Measurements from ENCODE around the gene USP2.
A peak's percentile ranks its signal among the peaks of the same experiment; 100 is the strongest.

USP2 gene

DNA sequence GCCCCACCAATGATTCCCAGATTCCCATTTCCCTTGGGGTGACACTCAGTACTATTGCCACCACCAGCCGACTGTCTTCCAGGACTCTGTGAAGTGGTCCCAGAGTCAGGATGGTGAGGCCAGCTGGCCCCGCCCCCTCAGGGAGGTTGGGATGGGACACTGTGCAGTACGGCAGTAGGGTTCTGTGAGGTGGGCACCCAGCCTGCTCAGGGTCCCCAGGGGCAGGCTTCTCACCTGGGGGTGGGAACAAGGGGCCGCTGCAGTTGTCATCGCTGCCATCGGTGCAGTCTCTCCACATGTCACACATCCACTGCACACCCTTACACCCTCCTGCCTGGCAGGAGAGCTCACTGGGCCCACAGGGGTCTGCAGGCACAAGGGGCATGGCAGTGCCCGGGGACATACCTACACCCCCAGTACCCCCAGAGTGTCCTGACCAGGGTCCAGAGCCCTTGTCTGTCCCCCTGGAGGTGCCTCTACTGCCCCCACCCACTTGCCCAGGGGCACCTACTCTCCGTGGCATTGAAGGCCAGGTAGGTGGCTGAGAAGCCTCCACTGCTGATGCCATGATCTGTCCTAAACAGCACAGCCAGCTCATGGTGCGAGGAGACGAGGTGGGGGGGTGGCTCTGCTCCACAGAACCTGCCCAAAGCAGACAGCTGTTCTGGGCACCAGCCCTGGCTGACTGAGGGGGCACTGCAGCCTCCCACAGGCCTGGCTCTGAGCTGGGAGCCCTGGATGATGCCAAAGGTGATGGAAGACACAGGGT, 38.9 kb downstream of the USP2 start:
- DNase-seq (ENCODE audit: low read depth) = no peak

DNA sequence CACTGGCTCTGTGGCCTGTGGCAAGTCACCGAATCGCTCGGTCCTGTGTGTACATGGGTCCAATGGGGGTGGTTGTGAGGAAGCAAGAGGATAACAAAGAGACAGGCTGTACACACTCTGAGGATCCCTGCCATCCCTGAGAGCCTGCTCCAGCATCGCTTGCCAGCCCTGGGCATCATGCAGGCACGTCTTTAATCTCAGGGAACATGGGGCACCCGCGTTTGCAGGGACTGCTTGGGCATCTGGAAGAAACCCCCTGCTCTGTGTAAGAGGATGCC, 39.5 kb downstream of the USP2 start:
- DNase-seq (ENCODE audit: low read depth) = no peak

DNA sequence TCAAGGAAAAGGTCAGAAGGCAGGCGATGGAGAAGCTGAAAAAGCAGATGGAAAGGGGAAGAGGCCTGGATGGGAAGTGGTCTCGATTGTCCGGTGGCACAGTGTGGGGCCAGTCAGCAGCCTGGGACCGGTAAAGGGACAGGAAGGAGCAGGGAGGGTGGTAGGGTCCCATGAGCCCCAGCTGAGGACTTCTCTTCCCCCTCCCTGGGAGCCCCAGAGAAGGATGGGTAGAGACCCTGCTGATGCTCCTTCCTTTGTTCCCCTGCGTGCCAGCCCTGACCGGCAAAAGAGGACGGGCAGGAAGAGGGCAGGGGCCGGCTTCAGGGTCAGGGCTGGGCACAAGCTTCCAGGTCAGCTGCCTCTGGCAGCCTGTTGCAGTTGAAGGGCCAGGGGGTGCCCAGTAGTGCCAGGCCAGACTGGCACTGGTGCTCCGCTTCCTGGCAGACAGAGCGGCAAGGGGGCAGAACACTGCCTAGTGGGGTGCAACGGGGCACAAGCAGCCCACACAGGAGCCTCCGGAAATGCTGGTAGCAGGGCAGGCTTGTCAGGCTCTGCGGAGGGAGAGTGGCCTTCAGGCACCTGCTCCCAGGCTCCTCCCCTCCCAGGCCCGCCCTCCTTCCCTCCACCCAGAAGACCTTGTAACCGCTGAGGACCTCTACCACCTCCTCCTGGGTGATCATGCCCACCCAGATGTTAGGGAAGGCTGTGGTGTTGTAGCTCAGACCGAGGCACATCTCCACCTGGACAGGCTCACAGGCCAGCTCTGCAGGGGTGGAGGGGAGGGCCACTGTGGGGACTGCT, 40.1 kb downstream of the USP2 start:
- DNase-seq (ENCODE audit: low read depth) = no peak

DNA sequence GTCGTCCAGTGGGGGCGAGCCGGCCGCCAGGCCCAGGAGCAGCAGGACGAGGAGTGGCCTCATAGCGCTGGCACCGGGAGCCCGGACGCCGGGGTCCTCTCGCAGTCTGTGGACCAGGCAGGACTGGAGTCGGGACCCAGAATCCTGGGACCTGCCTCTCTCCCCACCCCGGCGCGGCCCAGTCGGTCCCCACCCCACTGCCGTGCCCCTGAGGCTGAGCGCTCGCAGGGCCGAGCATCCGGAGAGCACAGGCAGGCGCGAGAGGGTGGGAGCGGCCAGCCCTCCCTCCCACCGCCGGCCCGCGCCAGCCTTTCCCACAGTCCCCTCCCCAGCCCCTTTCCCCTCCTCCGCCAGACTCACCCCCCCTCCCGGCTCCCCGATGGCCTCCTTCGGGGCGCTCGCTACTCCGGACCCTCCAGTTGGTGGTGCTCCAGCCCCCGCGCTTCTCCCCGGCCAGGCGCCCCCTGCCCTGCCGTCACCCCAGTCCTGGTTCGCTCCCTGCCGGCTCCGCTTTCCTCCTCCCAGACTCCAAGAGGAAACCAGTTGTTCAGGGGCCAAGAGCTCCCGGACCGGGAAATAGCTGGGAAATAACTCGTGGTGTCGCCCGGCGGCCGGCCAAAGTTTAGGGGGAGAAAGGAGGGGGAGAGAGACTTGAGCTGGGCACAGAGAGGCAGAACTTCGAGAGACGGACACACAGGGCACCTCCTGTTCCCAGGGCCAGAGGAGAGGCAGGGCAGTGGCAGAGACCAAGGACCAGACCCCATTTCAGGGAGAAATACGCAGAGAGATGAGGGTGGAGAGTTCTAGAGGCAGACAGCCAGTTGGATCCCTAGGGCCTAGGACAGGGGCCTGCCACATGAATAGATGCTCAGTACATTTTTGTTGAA, 40.9 kb downstream of the USP2 start, which contains the start of gene C1QTNF5:
TSS of gene C1QTNF5 (minus strand) at position 549 of the 887 bp plus-strand sequence. CDS start at position 63, 486 bp downstream.
- no peak for DNase-seq (ENCODE audit: low read depth)

DNA sequence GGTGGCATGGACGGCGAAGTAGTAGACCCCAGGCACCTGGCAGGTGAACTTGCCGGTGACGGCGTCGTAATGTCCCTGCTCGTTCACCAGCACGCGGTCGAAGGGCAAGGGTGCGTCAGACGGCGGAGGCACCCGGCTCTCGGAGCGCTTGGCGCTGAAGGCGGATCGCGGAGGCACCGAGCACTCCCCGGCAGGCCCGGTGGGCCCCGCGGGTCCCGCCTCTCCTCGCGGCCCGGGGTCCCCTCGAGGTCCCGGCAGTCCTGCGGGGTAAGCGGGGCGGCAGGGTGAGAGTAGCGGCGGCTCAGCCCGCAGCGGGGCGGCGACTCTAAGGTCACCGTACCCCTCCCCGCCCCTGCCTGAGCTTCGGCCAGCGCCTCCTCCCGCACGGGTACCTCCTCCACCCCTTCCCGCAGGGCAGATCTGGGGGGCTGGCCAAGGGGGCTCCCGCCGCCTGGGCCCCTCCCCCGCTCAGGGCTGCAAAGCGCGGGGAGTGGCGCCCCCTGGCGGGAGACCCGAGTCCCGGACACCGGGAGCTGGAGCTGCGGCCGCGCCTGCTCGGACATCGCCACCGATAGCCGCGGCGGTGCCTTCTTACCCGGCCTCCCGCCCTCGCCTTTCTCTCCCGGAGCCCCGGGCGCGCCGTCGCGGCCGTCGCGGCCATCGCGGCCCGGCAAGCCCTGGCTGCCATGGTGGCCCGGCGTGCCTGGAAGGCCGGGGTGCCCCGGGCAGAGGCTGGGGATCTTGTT, 41.7 kb downstream of the USP2 start:
- no peak for DNase-seq (ENCODE audit: low read depth)

DNA sequence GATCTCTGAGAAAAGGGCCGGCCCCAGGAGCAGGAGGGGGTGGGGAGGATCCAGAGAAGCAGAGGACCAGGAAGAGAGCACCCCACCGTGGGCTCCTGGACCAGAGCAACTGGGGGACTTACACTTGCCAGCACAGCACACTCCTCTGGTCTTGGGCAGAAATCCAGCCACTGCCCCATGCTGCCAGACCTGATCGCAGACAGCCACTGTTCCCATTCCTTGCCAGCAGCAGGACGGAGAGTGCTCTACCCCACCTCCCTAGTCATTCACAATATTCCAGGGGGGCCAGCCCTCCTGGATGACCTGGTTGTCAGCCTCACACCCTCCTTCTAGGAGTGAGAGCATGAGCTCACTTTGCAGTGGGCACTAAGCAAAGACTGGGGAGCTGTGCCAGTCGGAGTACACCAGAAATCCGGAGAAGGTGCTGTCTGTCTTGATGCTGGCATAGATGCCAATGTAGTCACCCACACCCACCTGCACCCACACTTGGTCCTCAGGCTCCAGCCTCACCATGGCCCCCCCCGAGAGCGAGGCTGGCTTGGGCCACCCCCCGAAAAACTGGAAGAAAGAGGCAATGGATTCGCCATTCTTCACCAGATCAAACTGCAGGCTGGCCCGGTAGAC, 42.4 kb downstream of the USP2 start:
- DNase-seq (ENCODE audit: low read depth) = no peak

DNA sequence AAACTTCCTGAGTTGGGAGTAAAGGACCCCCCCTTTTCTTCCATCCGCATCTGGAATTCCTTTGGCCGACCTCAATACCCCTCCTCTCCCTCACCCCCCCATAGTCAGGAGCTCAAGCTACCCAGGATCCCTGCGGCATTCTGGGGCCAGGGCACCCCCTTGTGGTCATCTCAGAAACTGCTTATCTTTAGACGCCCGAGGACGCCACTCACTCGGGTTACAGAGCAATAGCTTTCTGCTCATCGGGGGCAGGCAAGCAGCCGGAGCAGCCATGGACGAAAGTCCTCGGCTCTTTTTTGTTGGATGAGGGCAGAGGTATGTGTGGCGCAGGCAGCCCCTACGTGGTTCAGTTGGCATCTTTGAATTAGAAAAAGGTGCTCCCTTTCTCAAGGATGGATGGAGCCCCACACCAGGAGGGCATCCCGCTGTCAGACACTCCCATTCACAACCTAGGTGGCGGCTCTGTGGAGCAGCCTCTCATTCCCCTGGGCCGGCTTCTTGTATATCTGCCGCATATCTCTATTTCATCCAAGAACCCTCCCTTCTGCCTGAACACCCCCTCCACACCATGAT, 43.1 kb downstream of the USP2 start:
- DNase-seq (ENCODE audit: low read depth) = peak; percentile 40

DNA sequence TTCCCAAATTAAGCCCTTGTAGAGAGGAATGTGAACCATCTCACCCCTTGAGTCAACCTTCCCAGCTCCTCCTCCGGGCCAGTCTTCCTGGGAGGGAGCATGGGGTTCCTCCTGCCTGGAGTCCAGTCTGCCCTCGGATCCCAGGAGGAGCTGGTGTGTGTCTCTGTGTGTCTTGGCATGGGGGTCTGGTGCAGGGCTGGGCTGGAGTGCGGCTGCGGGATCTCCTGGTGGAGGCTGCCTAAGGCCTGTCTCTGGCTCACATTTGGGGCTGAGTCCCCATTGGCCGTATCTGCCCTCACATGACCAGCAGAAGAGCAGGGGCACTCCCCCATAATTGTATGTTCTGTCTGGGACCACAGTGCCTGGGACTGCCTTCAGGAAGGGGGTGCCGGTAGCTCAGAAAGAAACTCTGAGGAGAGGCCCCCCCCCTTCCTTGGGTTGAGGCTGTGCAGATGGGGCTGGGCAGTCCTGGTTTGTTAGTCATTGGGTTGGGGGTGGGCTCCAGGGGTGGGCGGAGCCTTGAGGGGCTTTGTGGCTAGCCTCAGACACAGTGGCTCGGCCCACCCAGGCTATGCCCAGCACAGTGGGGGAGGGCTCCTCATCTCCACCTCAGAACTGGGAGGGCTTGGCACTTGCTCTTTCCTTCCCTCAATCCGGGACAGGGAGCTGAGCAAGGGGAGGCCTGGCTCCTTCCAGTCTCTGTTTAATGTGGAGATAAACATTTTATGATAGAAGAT, 43.7 kb downstream of the USP2 start:
- no peak for DNase-seq (ENCODE audit: low read depth)

DNA sequence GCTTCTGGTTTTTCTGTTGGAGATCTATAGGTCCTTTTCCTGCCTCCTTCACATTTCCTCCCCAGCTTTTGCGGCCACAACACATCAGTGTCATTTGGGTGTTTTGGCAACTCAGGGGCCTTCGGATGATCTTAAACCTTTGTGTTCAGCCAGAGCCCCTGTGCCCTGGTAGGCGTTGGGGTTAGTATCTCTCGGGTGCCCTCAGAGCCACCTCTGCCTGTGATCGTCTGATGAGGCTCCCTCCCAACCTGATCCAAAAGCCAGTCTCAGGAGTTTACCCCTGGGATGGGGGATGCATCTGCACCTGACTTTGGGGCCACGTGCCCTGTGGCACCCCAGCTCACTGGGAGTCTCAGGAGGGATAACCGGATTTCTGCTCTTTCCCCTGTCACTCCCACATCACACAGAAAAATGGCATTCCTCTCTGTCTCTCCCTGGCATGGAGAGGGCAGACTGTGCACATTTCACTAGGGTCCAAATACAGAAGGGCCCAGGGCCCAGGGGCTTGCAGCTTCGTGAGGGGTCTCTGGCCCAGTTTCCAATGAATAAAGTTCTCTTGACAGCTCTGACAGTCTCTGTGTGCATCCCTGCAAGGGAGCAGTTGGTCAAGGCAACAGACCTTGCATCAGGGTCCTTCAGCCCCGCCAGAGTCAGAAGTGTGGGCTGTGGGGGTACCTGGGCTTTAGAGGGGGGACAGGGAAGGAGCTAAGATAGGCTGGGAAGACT, 44.6 kb downstream of the USP2 start:
- no peak for DNase-seq (ENCODE audit: low read depth)

DNA sequence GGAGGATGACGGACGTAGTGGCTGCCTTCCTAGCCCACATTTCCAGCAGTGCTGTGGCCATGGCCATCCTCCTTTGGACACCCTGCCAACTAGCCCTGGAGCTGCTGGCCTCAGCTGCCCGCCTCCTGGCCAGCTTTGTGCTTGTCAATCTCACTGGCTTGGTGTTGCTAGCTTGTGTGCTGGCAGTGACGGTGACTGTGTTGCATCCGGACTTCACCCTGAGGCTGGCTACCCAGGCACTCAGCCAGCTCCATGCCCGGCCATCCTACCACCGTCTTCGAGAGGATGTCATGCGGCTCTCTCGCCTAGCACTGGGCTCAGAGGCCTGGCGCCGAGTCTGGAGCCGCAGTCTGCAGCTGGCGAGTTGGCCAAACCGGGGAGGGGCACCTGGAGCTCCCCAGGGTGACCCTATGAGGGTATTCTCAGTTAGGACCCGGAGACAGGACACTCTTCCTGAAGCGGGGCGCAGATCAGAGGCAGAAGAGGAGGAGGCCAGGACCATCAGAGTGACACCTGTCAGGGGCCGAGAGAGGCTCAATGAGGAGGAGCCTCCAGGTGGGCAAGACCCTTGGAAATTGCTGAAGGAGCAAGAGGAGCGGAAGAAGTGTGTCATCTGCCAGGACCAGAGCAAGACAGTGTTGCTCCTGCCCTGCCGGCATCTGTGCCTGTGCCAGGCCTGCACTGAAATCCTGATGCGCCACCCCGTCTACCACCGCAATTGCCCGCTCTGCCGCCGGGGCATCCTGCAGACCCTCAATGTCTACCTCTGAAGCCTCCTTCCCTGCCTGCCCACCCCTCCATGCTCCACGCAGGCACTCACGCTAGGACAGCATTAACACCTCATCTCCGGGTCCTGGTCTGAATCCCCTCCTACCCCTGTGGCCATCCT, 45.6 kb downstream of the USP2 start:
- DNase-seq (ENCODE audit: low read depth) = no peak

DNA sequence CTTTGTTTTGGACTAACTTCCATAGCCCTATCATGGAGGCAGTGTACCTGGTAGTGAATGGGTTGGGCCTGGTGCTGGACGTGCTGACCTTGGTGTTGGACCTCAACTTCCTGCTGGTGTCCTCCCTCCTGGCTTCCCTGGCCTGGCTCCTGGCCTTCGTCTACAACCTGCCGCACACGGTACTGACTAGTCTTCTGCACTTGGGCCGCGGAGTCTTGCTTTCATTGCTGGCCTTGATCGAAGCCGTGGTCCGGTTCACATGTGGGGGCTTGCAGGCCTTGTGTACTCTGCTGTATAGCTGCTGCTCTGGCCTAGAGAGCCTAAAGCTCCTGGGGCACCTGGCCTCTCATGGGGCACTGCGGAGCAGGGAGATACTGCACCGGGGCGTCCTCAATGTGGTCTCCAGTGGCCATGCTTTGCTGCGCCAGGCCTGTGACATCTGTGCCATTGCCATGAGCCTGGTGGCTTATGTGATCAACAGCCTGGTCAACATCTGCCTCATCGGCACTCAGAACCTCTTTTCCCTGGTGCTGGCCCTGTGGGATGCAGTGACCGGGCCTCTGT, 46.3 kb downstream of the USP2 start:
- DNase-seq (ENCODE audit: low read depth) = no peak

DNA sequence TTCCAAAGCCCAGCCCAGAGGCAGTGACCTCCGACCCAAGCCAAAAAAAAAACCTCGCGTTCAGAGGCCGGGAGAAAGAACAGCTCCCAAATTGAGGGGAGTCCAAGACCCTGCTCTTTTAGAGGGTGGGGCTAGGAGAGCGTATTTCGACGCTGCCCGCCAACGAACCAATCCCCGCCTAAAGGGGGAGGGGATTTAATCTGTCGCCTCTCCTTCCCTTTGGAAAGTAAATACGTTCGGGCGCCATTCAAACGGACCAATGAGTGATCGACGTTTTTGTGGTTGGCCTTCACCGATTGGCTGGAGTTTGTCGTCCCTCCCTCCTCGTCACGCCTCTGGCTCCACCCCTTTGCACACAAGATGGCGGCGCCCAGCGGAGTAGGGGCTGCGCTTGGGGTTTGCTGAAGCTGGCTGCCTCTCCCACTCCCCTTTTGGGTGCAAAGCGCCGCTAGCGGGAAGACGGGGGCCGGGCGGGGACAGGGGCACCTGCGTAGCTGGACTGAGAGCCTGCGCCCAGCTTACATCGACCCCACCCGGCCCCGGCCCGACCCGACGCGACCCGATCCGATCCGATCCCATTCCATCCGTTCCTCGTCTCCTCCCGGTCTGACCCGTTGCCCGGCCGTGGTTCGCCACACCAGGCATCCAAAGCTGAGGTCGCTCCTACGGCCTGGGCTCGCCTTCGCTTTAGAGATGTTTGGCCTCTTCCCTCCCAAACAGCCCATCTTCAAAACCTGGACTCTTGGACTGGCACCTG, 47.1 kb downstream of the USP2 start, which contains the start of gene RNF26:
TSS of gene RNF26 (plus strand) at position 354 of the 757 bp plus-strand sequence. CDS start 596 bp downstream, outside the sequence.
- DNase-seq (ENCODE audit: low read depth) = peak; percentile 85

DNA sequence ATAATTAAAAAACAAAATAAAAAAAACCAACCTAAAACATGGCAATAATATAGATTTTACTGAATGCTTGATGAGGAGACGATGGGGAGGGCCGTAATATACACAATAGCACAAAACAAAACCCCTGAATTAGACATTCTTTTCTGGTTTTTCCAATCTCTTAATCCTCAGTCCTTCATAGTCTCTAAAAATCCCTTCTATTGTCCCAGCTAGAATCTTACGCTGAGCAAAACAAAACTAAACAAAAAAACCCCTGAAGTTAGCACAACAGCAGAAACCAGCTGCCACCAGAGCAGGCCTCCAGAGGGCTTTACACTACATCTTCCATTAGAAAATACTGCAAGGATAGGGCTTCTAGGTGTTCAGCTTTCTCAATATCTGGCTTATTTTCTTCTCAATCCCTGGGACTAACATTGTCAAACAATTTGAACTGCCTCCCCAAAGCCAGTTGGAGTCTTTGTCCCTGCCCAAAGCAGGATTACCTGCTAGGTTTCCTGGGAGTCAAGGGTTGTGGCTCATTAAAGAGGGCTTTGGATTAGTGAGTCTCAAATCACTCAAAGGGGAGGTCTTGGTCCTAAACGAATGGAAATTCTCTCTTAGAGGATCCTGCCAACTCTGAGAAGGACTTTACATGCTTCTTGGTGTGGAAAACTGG, 49.3 kb downstream of the USP2 start:
- no peak for DNase-seq (ENCODE audit: low read depth)

DNA sequence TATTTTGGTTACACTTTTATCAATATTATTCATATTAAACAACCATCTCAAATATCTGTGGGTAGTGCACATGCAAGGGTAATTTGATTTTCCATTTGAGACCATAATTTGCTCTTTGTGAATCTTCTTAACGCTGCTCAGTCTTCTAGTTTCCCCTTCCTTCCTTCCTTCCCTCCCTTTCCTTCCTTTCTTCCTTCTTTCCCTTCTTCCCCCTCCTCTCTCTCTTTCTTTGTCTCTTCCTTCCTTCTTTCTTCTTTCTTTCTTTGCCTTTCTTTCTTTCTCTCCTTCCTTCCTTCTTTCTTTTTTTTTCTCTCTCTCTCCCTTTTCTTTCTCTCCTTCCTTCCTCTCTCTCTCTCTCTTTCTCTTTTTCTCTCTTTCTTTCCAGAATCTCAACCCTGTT, 51.3 kb downstream of the USP2 start:
- DNase-seq (ENCODE audit: low read depth) = no peak

DNA sequence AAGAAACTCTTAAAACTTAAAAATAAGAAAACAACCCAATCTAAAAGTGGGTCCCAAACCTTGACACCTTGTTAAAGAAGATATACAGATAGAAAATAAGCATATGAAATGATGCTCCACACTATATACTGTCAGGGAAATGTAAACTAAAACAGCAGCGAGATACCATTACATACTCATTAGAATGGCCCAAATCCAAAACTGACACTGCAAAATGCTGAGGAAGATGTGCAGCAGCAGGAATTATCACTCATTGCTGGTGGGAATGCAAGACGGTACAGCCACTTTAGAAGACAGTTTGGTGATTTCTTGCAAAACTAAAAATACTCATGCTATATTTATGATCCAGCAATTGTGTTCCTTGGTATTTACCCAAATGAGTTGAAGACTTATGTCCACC, 52.2 kb downstream of the USP2 start:
- DNase-seq (ENCODE audit: low read depth) = no peak

DNA sequence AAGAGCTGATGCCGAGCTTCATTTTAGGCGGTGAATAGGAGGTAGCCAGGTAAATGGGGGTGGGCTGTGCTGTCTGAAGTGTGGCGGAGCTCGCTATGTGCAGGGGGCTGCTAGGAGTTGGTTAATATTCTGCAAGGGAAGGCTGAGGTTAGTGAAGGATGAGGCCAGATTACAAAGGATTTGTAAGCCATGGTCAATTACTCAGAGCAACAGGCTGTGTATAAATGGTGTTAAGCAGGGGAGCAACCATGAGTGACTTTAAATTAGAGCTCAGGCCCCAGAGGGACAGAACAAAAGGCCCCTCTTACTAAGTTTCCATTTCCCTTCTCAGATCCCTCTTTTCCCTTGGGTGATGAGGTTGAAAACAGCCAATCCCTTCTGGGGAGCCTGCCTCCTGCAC, 57.3 kb downstream of the USP2 start:
- DNase-seq (ENCODE audit: low read depth) = no peak

DNA sequence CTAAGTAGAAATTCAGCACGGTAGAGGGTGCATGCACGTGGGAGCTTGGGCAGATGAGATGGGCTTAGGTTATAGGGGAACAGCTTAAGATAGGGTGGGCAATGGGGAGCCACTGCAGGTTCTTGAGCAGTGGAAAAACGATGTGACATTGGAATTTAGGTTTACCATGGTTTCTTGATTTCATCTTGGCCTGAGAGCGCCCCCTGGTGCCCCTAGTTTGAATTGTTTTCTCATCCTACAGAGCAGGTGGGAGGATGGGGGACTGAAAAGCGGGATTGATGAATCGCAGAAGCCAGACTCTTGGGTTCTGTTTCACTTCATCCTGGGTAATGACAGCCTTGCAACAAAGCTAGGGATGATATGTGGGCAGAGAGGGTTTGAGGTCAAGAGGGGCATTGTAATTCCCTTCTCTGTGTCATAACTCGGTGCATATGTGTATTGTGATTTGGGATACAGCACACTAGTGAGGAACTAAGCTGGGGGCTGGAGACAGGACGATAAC, 57.9 kb downstream of the USP2 start:
- DNase-seq (ENCODE audit: low read depth) = peak; percentile 57

All from activated T-helper 1 cell treated with Interleukin-2 at 50 U/mL for 16 hours (primary cell).